C4-2B (cell line): ENCODE results near the gene SLC11A1.

Source experiments
- CTCF ChIP-seq: fragments of 450-650 bp; conservative IDR thresholded peaks from 2 replicates; pipeline ENCODE4 v1.5.1; 2017; ENCODE audit warnings: mild to moderate bottlenecking
- ZFX ChIP-seq: fragments of 450-650 bp; IDR thresholded peaks from 2 replicates; pipeline ENCODE4 v1.6.1; 2017

- TF ChIP-seq CTCF (no peak), ZFX (no peak)
Observed at GRCh38 chr2:218397463-218397819, 15.4 kb downstream of the SLC11A1 start.
